GM13976 (cell line): ENCODE measurements around the gene DPM3.

Experiments
- DNase-seq: peaks from one replicate; pipeline ENCODE4 v3.0.0; 2012; ENCODE audit warnings: low spot score
- CTCF ChIP-seq: IDR thresholded peaks from 2 replicates; pipeline ENCODE4 v1.5.1; 2012; ENCODE audit warnings: borderline replicate concordance, mild to moderate bottlenecking; ENCODE audit not compliant: insufficient read depth; ENCODE audit errors: extremely low read depth, missing control alignments, control extremely low read depth
- in situ Hi-C: fragments of 300-500 bp; cut with MboI; formaldehyde crosslinking; loops from one replicate; pipeline ENCODE4 v1.12.0; 2022; ENCODE audit warnings: low sequenced_read_pairs, mixed read lengths, inconsistent platforms; ENCODE audit not compliant: unreplicated experiment

The DPM3 gene

GRCh38 chr1:155133799-155134281 is 6.5 kb downstream of the DPM3 start:
- in situ Hi-C loops, result no loop called here
- no peak for TF ChIP-seq CTCF

GRCh38 chr1:155131856-155132255 is 8.5 kb downstream of the DPM3 start:
- no peak for DNase-seq
- no peak for TF ChIP-seq CTCF
- in situ Hi-C loops, result no loop called here

More at GRCh38 chr1:155133799-155134281, 6.5 kb downstream of the DPM3 start:
- no peak for DNase-seq

GRCh38 chr1:155131285-155131684 is 9.0 kb downstream of the DPM3 start:
- no peak for DNase-seq
- no peak for TF ChIP-seq CTCF
- in situ Hi-C loops, result no loop called here

- no peak for DNase-seq
- in situ Hi-C loops, result no loop called here
- TF ChIP-seq CTCF, result no peak
Observed at GRCh38 chr1:155130272-155131006, 9.9 kb downstream of the DPM3 start.

- no peak for TF ChIP-seq CTCF
- no peak for DNase-seq
- in situ Hi-C loops, result no loop called here
Observed at GRCh38 chr1:155128755-155129473, 11.4 kb downstream of the DPM3 start.

GRCh38 chr1:155127967-155128754 is 12.2 kb downstream of the DPM3 start:
- DNase-seq, result no peak
- no peak for TF ChIP-seq CTCF
- in situ Hi-C loops, result no loop called here
